ENCODE data around the gene C16orf92. TPM values are rescaled to one million over a fixed set of nuclear protein-coding genes. Genes with fewer than 3 reads are reported as not detected.
A peak's percentile ranks its signal among the peaks of the same experiment; 100 is the strongest.
"Not testable (repeated sequence)": the region's sequence is repeated elsewhere in the genome, so short reads cannot be mapped to it uniquely, and the experiment has no call there.

The C16orf92 gene
- total and polyA plus RNA-seq, 2 donors from 2014 or later = not detected

GRCh38 chr16:30032083-30032819 is 9.3 kb downstream of the C16orf92 start:
- Histone ChIP-seq H3K9me3 (ENCODE audit: control insufficient read depth in 2 of 3, insufficient read depth in 1 of 3, low read length in 3 of 3) (no peaks in the 10 kb centered on the region), H3K4me1 (ENCODE audit: control insufficient read depth in 2 of 3, insufficient read depth in 2 of 3, low read depth in 1 of 3, low read length in 3 of 3) (no peaks in the 10 kb centered on the region), H3K27ac (ENCODE audit: low read depth in 2 of 2, low read length in 2 of 2) (no peak overlapping the region), H3K4me3 (ENCODE audit: low read length in 3 of 3) (no peak overlapping the region), H3K9ac (ENCODE audit: low read length in 3 of 3) (no peak overlapping the region), H3K36me3 (ENCODE audit: control insufficient read depth in 2 of 3, insufficient read depth in 3 of 3, low read length in 3 of 3) (no peaks in the 10 kb centered on the region), H3K27me3 (ENCODE audit: control insufficient read depth, insufficient read depth, low read length) (peaks cover 3% of the 10 kb centered on the region)
- intact Hi-C loops (cut with DNase I) = no loop called here
- DNase-seq (peak in 4 of 5 donors; percentile 83 to 89 (median 85)), FAIRE-seq (no peak)
- TF ChIP-seq, protein P1, sequence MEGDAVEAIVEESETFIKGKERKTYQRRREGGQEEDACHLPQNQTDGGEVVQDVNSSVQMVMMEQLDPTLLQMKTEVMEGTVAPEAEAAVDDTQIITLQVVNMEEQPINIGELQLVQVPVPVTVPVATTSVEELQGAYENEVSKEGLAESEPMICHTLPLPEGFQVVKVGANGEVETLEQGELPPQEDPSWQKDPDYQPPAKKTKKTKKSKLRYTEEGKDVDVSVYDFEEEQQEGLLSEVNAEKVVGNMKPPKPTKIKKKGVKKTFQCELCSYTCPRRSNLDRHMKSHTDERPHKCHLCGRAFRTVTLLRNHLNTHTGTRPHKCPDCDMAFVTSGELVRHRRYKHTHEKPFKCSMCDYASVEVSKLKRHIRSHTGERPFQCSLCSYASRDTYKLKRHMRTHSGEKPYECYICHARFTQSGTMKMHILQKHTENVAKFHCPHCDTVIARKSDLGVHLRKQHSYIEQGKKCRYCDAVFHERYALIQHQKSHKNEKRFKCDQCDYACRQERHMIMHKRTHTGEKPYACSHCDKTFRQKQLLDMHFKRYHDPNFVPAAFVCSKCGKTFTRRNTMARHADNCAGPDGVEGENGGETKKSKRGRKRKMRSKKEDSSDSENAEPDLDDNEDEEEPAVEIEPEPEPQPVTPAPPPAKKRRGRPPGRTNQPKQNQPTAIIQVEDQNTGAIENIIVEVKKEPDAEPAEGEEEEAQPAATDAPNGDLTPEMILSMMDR (IDR thresholded peaks at IDR 0.05; ENCODE audit: borderline replicate concordance, extremely low read depth, insufficient read depth) = peak; percentile 67

GRCh38 chr16:30033270-30033669 is 10.3 kb downstream of the C16orf92 start:
- no peak overlapping the region for H3K4me3 ChIP-seq (ENCODE audit: low read length in 3 of 3)
- FAIRE-seq (no peak), DNase-seq (no peak)
- no peaks in the 10 kb centered on the region for H3K36me3 ChIP-seq (ENCODE audit: control insufficient read depth in 2 of 3, insufficient read depth in 3 of 3, low read length in 3 of 3)
- H3K9me3 ChIP-seq (ENCODE audit: control insufficient read depth in 2 of 3, insufficient read depth in 1 of 3, low read length in 3 of 3) = no peaks in the 10 kb centered on the region
- TF ChIP-seq, protein P1 (IDR thresholded peaks at IDR 0.05; ENCODE audit: borderline replicate concordance, extremely low read depth, insufficient read depth) = no peak
- no peak overlapping the region for H3K9ac ChIP-seq (ENCODE audit: low read length in 3 of 3)
- H3K4me1 ChIP-seq (ENCODE audit: control insufficient read depth in 2 of 3, insufficient read depth in 2 of 3, low read depth in 1 of 3, low read length in 3 of 3) = no peaks in the 10 kb centered on the region
- intact Hi-C loops (cut with DNase I) = no loop called here
- H3K27ac ChIP-seq (ENCODE audit: low read depth in 2 of 2, low read length in 2 of 2) = no peak overlapping the region
- peaks cover 3% of the 10 kb centered on the region for H3K27me3 ChIP-seq (ENCODE audit: control insufficient read depth, insufficient read depth, low read length)

DNA sequence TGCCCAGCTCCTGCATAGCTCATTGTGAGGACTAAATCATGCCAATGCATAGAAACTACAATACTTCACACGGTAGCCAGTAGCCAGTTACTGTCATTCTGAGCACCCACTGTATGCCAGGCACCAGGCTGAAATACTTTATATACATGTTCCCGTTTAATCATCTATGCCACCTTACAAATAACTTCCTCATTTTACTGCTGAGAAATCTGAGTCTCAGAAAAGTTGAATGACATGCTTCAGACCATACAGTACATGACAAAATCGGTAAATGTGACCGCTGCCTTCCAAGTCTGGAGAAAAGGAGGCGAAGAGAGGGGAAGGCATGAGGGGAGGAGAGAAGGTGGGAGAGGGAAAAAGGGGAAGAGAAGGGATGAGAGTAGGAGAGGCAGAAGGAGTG is 17.2 kb downstream of the C16orf92 start:
- Histone ChIP-seq H3K27me3 (ENCODE audit: control insufficient read depth, insufficient read depth, low read length) (no peaks in the 10 kb centered on the region), H3K9ac (ENCODE audit: low read length in 3 of 3) (no peak overlapping the region), H3K36me3 (ENCODE audit: control insufficient read depth in 2 of 3, insufficient read depth in 3 of 3, low read length in 3 of 3) (no peaks in the 10 kb centered on the region), H3K27ac (ENCODE audit: low read depth in 2 of 2, low read length in 2 of 2) (no peak overlapping the region), H3K9me3 (ENCODE audit: control insufficient read depth in 2 of 3, insufficient read depth in 1 of 3, low read length in 3 of 3) (peaks cover 0 to under 1% (median 0%) of the 10 kb centered on the region in 3 donors), H3K4me1 (ENCODE audit: control insufficient read depth in 2 of 3, insufficient read depth in 2 of 3, low read depth in 1 of 3, low read length in 3 of 3) (peaks cover 0 to under 1% (median 0%) of the 10 kb centered on the region in 3 donors), H3K4me3 (ENCODE audit: low read length in 3 of 3) (no peak overlapping the region)
- FAIRE-seq = no peak
- intact Hi-C loops (cut with DNase I) = no loop called here
- no peak for DNase-seq
- TF ChIP-seq, protein P1 (IDR thresholded peaks at IDR 0.05; ENCODE audit: borderline replicate concordance, extremely low read depth, insufficient read depth) = no peak

DNA sequence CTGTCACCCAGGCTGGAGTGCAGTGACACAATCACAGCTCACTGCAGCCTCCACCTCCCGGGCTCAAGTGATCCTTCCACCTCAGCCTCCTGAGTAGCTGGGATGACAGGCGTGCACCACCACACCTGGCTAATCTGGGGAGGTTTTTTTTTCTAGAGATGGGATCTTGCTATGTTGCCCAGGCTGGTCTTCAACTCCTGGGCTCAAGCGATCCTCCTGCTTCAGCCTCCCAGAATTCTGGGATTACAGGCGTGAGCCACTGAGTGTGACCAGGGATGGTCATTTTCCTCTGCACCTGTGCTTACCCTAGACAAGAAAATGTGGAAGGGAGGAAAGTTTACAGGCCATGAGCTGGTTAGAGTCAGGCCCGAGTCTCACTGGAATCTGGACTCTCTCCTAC is 17.7 kb downstream of the C16orf92 start:
- intact Hi-C loops (cut with DNase I); H3K27me3 ChIP-seq (ENCODE audit: control insufficient read depth, insufficient read depth, low read length); H3K9ac ChIP-seq (ENCODE audit: low read length in 3 of 3); H3K4me3 ChIP-seq (ENCODE audit: low read length in 3 of 3); DNase-seq; FAIRE-seq; H3K27ac ChIP-seq (ENCODE audit: low read depth in 2 of 2, low read length in 2 of 2); H3K9me3 ChIP-seq (ENCODE audit: control insufficient read depth in 2 of 3, insufficient read depth in 1 of 3, low read length in 3 of 3); H3K4me1 ChIP-seq (ENCODE audit: control insufficient read depth in 2 of 3, insufficient read depth in 2 of 3, low read depth in 1 of 3, low read length in 3 of 3); H3K36me3 ChIP-seq (ENCODE audit: control insufficient read depth in 2 of 3, insufficient read depth in 3 of 3, low read length in 3 of 3): not testable (repeated sequence)

All from kidney (tissue), 14 donors.